ENCODE data around the gene PTPRN2. TPM values are rescaled to one million over a fixed set of nuclear protein-coding genes. Genes with fewer than 3 reads are reported as not detected.
"Not testable (repeated sequence)": the region's sequence is repeated elsewhere in the genome, so short reads cannot be mapped to it uniquely, and the experiment has no call there.

Gene PTPRN2
- total and polyA plus RNA-seq, 2 experiments from 2014 or later = 0.28 TPM; not detected in 1

GRCh38 chr7:157904866-157905570 is 682.6 kb downstream of the PTPRN2 start:
- no peaks in the 10 kb centered on the region for H3K36me3 ChIP-seq

GRCh38 chr7:157904211-157904865 is 683.3 kb downstream of the PTPRN2 start:
- no peak for TF ChIP-seq CTCF (IDR thresholded peaks at IDR 0.05; ENCODE audit: low read depth, low read length)
- Histone ChIP-seq H3K9me3 (ENCODE audit: low read depth) (no peaks in the 10 kb centered on the region), H3K27me3 (no peaks in the 10 kb centered on the region), H3K4me1 (ENCODE audit: low read depth) (no peaks in the 10 kb centered on the region), H3K27ac (no peak overlapping the region), H3K36me3 (no peaks in the 10 kb centered on the region), H3K4me3 (no peak overlapping the region)
- DNase-seq (ENCODE audit: low read depth in 1 of 2, low spot score in 1 of 2) = no peak

More at GRCh38 chr7:157904866-157905570, 682.6 kb downstream of the PTPRN2 start:
- Histone ChIP-seq H3K4me3 (no peak overlapping the region), H3K9me3 (ENCODE audit: low read depth) (no peaks in the 10 kb centered on the region), H3K27me3 (no peaks in the 10 kb centered on the region), H3K27ac (no peak overlapping the region), H3K4me1 (ENCODE audit: low read depth) (no peaks in the 10 kb centered on the region)
- no peak for DNase-seq (ENCODE audit: low read depth in 1 of 2, low spot score in 1 of 2)
- no peak for TF ChIP-seq CTCF (IDR thresholded peaks at IDR 0.05; ENCODE audit: low read depth, low read length)

- Histone ChIP-seq H3K27me3 (no peaks in the 10 kb centered on the region), H3K27ac (no peak overlapping the region), H3K9me3 (ENCODE audit: low read depth) (no peaks in the 10 kb centered on the region), H3K4me1 (ENCODE audit: low read depth) (no peaks in the 10 kb centered on the region), H3K4me3 (no peak overlapping the region), H3K36me3 (no peaks in the 10 kb centered on the region)
- no peak for DNase-seq (ENCODE audit: low read depth in 1 of 2, low spot score in 1 of 2)
- TF ChIP-seq CTCF (IDR thresholded peaks at IDR 0.05; ENCODE audit: low read depth, low read length) = no peak
Measured at GRCh38 chr7:157903710-157904109, 683.9 kb downstream of the PTPRN2 start.

GRCh38 chr7:157903296-157903695 is 684.3 kb downstream of the PTPRN2 start:
- Histone ChIP-seq H3K4me1 (ENCODE audit: low read depth) (no peaks in the 10 kb centered on the region), H3K4me3 (no peak overlapping the region), H3K9me3 (ENCODE audit: low read depth) (no peaks in the 10 kb centered on the region), H3K36me3 (no peaks in the 10 kb centered on the region), H3K27me3 (no peaks in the 10 kb centered on the region), H3K27ac (no peak overlapping the region)
- no peak for TF ChIP-seq CTCF (IDR thresholded peaks at IDR 0.05; ENCODE audit: low read depth, low read length)
- no peak for DNase-seq (ENCODE audit: low read depth in 1 of 2, low spot score in 1 of 2)

GRCh38 chr7:157901816-157902610 is 685.6 kb downstream of the PTPRN2 start:
- not testable (repeated sequence) for H3K27ac ChIP-seq; H3K9me3 ChIP-seq (ENCODE audit: low read depth); H3K36me3 ChIP-seq; DNase-seq (ENCODE audit: low read depth in 1 of 2, low spot score in 1 of 2); H3K4me3 ChIP-seq; H3K27me3 ChIP-seq; H3K4me1 ChIP-seq (ENCODE audit: low read depth)

Data from cardiac muscle cell (in vitro differentiated cells and primary cell).